Stimulated activated CD4-positive, alpha-beta T cell treated with anti-CD3 and anti-CD28 coated beads, Interleukin-15, amount 100 ng/mL, for 1 hour (primary cell): ENCODE data around the gene LIPF.
"Not testable (repeated sequence)": the region's sequence is repeated elsewhere in the genome, so short reads cannot be mapped to it uniquely, and the experiment has no call there.

Experiments
- DNase-seq, 2 donors: peaks; one replicate each; pipeline ENCODE4 v3.0.0-alpha.2; 2020; ENCODE audit warnings: low read depth in 1 of 2, low spot score in 1 of 2

LIPF gene, protein sequence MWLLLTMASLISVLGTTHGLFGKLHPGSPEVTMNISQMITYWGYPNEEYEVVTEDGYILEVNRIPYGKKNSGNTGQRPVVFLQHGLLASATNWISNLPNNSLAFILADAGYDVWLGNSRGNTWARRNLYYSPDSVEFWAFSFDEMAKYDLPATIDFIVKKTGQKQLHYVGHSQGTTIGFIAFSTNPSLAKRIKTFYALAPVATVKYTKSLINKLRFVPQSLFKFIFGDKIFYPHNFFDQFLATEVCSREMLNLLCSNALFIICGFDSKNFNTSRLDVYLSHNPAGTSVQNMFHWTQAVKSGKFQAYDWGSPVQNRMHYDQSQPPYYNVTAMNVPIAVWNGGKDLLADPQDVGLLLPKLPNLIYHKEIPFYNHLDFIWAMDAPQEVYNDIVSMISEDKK

DNA sequence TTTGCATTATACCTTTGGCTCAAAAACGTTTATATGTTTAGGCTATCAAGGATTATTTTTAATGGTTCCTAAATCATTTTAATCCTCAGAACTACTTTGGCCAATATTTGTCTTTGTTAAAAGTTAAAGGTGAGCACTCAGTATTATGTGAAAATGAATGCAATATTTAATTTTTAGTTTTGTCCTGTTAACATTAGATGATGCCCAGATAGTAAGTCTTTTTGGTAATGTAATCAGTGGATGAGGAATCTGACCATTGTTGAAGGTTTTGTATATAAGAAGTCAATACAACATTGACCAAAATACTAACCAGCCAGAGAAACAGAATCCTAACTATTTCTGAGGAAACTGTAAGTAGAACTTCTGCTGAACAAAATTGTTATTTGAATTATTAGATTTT is at the start of gene LIPF:
Gene LIPF (plus strand): TSS at position 301 of the 400 bp plus-strand sequence. CDS start 2,856 bp downstream, outside the sequence.
- no peak for DNase-seq

DNA sequence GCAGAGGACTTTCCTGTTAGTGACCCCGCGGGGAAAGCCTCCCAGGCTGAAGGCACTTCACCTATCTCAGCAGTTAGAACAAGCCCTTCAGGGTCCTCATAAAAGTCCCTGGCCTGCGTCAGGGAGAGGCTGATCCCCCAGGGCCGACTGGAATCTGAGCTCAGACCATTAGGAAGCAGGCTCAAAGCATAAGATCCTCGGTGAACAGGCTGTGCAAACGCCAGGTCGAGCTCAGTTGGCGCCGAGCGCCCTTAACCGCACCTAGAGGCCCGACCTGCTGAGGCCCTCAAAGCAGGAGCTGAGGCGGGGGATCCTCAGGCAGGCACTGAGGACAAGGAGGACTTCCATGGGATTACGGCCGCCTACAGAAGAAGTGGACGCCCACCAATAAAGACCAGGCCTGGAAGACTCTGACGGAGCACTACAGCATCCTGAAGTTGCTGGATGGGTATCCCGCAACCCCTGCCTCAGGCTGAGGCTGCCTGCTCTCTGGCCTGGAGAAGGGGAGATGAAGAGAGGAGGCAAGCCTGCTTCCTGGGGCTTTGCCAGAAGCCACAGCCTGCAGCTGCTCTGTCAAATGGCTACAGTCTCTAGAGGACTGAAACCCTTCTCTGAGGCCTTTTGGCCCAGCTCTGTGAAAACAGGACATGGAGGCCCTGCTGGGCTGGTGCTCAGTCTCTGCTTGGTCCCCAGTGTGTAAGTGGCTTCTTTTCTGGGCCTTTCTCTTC is 47.8 kb upstream of the LIPF start:
- no peak for DNase-seq

DNA sequence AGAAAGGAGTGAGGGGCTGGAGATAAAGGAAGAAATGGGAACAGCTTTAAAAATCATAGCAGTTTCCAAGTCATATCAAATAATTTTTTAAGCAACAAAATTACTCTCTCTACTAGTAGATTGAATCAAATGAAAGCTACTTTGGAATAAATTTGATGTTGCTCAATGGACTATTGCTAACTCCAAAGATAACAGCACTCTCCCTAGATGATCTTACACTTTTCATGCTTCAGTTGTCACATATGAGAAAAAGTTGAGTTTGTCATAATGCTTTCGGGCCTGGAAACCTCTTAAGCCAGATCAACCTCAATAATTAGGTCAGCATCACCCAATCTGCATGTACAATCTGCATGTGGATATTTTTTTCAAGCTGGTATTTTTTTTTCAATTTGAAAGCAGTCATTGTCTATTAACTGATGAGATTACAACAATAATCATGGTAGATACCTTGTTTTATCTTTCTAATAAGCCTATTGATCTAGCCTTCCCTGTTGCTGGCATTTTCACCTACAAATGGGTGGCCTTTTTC is 46.4 kb upstream of the LIPF start:
- DNase-seq: no peak

DNA sequence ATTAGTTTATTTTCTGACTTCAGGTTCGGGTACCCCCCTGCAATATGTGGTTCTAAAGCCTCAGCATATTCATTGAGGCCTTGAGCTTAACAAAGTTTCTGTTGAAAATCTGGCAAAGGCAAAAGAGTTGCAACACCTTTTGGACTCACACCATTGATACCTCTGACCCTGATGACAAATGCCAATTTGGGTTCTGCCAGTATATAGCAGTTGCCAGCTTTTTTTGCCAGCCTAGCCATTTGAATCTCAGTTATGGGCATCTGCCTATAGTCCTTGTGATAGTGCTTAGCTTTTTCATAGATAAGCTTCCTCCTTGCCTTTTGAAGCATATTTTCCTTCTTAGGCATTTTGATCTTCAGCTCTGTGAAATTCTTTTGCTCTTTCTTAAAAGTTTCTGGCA is 45.7 kb upstream of the LIPF start:
- no peak for DNase-seq

DNA sequence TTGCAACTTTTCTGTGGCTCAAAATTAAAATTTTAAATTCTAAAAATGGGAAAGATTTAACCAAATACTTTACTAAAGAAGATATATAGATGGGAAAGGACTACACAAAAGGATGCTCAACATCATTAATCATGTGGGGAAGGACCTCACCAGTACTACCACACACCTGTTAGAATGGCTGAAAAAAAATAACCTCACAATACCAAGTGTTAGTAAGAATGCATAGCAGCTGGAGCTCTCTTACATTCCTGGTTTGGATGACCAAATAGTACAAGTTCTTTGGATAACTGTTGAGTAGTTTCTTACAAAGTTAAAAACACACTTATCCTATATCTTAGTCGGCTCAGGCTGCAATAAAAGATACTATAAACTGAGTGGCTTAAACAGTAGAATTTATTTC is 43.8 kb upstream of the LIPF start:
- DNase-seq: no peak

DNA sequence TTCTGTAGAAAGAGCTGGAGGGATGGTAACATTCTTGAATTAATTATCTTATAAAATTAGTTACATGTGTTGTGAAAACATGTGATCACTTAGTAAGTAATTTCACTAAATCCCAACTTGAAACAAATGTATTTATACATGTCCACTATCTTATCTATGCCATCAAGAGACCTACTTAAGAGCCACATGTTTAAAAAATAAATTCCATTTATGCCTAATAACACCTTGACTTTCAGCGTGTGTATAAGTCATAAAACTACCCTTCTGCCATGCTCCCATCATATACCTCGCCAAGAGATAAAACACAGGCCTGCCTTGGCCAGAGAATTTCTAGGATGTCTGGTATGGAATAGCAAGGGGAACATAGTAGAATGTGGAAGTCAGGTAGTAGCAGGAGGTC is 40.4 kb upstream of the LIPF start:
- no peak for DNase-seq

DNA sequence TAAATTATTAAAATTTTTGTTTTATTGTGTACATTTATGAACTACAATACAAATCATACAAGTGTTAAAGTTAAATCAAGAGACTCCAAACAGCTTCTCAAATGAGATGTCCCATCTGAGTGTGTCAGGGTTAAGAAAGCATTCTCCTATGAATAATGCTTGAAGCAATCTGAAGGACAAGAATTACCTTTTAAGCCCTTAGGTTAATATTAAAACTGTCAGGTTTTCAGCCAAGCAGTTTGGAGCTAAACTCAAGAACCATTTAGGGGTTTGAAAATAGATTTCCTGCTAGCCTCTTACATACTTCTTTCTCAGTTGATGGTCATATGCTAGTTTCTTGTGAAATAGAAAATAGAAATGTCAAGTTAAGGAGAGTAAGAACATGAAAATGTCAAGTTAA is 39.4 kb upstream of the LIPF start:
- no peak for DNase-seq

DNA sequence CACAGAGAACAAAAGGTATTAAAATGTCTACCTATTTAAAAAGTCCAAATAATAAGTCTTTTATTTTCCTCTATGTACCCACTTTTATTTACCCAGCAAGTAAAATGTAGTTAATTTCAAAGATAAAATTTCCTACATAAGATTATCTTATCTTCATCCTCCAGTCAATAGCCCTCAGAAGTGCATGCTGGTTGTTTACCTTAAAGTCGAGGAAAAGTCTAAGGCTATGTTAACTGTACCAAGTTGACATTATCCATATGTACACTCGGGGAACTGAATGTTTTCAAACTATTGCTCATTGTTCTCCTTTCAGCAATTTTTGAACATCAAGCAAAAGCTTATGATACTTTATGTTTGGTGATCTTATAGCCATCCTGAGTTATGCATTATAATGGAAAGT is 24.1 kb upstream of the LIPF start:
- no peak for DNase-seq

DNA sequence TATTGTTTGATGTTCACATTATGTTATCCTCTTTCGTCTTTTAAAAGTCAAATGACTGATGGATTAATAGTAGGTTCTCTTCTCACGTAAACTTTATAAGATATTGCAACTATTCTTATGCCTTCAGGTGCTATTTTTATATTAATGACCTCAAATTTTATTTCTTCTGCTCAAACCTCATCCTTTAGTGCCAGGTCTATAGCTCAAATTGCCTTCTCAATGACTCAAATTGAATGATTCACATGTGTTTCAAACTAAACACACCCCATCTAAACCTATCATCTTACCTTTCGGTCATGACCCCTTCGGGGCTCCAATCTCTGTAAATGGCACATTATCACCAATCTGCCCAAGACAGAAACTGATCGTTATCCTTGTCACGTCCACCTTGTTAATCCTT is 22.0 kb upstream of the LIPF start:
- no peak for DNase-seq

DNA sequence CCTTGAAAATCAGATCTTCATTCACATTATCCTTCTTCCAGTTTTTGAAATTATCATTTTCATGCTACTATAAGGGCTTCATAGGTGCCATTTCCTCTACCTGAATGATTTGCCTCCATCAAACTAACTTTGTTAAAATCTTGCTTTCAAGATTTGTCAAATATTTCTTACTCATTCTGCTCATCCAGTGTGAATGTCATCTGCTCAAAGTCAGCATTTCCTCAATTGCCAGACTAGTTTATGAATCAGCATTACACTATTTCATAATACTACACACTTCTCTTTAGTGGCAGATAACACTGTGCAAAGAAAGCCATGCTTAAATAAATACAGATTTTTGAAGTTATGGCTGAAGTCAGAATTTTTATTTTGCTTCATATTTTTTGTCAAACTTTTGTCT is 21.3 kb upstream of the LIPF start:
- DNase-seq: no peak

DNA sequence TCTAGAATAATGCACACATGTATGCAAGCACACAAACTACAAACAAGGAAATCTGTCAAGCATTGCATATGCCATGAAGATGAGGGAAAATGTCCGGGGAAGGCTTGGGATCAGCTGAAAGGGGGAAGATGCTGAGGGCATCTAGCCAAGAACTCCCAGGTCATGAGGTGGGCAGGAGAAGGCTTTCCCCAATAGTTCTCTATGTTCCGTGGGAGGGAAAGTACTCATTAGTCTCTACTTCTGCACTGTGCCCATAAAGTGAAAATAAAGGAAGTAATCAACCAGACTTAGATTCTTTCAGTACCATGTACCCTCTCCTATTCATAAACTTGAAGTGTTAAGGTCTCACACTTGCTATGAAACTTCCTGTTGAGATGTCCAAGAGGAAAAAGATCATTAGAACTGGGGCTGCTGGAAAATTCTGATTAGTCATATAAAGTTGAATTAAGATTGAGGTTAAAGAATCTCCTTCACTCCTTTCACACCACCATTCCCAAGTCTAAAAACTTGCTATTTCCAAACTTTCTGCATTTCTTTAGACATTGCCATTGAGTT is 17.1 kb upstream of the LIPF start:
- no peak for DNase-seq

DNA sequence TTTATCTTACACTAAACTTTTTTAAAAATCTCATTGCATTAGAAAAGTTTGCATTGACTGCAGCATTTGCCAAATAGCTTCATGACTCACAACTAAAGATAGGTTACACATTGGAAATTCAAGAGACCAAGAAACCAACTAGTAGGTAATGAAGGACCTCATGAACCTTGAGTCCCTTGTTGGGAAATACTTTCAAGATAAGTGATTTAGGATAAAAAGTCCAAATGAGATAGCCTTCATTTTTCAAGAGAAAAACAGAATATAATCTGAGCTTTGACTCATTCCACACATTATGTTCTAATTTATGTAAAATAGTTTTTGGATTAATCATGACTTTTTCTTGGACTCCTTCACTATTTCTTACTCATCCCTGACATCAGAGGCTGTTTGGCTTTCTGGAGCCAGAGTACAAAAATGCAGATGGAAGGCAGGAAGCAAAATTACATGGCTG is 13.1 kb upstream of the LIPF start:
- no peak for DNase-seq

DNA sequence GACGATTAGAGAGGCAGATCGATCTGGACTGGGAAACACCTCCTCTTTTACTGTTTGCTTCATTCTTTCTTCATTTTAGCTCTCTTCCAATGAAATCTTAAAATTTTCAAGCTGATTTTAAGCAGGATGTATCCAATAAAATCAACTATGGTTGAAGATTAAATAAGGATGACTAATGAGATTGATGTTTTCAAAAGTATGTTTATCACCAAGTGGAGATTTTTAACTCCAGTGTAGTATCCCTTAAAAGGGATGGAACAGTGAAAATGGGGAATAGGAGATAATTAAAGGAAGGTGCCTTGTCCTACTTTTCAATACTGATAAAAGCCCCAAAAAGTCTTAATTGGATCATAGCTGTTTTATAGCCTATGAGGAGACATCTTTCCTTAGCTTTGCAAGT is 11.6 kb upstream of the LIPF start:
- DNase-seq: no peak

DNA sequence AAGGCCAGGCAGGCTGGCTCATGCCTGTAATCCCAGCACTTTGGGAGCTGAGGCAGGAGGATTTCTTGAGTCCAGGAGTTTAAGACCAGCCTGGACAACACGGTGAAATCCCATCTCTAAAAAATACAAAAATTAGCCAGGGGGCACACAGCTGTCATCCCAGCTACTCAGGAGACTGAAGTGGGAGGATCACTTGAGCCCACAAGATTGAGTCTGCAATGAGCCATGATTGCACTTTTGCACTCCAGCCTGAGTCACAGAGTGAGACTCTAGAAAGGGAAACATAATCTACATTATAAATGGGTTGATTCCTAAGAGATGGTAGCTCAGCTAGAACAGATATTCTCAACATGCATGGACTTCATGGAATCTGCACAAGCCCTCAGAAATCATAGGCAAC is 6.3 kb upstream of the LIPF start:
- no peak for DNase-seq

DNA sequence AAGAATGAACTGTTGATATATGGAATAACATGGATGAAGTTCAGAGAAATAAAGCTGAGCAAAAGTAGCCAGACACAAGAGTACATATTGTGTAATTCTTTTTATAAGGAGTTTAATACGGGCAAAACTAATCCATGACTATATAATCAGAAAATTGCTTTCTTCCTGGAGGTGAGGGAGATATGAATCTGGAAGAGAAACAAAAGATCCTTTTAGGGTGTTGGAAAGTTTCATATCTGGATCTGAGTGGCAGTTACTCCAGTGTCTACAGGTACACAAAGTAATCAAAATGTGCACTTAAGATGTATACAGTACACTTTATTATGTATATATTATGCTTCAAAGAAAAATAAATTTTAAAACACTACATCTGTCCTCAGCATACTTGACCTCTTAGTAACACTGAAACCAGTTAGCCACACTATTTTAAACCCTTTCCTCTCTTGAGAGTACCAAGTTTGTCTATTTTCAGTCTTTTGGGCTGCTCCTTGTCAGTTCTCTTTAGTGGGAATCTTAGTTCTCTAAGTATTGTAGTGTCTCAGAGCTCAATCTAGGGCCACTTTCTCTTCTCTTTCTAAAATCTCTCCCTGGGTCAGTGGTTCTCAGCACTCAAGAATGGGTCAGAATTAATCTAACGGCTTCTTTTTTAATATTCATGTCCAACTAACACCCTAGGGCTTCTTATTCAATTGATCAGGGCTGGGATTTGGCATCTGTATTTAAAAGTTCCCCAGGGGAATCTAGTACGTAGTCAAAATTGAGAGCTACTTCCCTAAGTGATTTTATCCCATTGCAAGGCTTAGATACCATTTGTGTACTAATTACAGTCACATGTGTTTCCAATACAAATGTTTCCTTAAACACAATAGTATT is 4.3 kb upstream of the LIPF start:
- DNase-seq: no peak

DNA sequence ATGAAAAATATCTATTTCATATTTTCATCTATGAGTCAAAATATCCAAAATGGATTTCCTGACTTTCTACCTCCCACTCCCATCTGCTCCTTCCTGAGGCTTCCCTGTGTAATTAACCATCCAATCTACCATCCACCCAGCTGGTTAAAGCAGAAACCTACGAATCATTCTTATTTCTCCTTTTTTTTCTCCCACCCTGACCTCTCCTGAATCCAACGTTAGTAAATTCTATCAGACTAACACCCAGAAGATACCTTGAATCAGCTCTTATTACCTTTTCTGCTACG is 3.7 kb upstream of the LIPF start:
- DNase-seq: no peak

DNA sequence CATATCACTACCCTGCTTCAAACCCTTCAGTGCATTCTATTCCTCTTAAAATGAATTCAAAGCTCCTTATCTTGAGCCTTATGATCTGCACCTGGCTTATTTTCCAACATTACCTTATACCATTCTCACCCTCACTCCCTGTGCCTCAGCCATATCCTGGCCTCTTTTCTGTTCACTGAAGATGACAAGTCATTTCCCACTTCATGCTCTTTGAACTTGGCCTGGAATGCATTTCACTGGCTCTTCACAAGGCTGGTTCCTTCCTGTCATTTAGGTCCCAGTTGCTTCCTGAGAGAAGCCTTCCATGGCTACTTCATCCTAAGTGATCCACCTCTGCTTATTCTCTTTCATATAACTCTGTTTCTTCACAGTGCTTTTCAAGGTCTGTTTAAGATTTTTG is 3.2 kb upstream of the LIPF start:
- DNase-seq: no peak

DNA sequence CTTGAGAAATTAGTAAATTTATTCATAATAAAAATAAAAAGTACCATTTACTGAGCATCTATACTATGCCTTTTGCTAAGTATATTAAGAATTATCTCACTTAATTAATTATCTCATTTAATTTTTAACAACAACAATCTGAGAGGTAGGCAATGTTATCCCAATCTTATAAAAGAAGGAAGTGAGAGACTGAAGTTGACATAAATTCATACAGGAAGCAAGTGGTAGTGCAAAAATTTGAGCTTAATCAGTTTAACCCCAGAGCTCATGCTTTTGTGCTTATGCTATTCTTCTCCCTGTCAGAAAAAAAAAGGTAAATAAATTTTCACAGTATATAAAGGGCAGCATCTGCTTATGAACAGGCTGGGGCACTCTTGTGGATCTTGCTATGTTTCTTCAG is 2.7 kb upstream of the LIPF start:
- no peak for DNase-seq

DNA sequence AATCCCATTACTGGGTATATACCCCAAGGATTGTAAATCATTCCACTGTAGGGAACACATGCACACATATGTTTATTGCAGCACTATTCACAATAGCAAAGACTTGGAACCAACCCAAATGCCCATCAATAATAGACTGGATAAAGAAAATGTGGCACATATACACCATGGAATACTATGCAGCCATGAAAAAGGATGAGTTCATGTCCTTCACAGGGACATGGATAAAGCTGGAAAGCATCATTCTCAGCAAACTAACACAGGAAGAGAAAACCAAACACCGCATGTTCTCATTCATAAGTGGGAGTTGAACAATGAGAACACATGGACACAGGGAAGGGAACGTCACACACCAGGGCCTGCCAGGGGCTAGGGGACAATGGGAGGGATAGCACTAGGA is 1.1 kb upstream of the LIPF start:
- DNase-seq: not testable (repeated sequence)

DNA sequence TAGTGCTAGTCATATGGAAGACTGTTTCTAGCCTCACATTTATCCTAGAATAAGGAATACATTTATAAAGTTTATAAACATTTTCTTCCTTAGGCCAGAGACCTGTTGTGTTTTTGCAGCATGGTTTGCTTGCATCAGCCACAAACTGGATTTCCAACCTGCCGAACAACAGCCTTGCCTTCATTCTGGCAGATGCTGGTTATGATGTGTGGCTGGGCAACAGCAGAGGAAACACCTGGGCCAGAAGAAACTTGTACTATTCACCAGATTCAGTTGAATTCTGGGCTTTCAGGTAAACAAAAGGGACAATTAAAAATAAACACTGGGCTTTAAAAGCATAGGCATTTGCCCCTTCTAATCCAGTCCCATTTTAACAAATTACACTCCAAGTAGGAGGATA is 4.2 kb downstream of the LIPF start:
- DNase-seq: no peak

DNA sequence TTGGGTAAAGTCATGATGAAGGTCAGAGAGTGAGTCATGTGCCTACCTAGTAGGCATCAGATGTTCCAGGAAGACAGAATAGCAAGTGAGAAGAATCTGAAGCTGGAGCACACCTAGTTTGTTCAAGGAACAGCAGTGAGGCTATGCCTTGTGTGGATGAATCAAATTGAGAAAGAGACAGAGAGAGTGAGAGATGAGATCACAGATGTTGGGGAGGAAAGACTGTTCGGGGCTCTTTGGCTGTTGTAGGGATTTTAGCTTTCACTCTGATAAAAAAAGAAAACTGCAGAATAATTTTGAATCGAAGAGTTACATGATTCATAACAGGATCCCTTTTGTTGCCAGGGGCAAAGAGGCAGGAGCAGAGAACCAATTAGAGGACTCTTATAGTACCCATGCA is 6.3 kb downstream of the LIPF start:
- DNase-seq: no peak
